GM10266 (cell line): ENCODE measurements around the gene ADAMTSL1.

Source experiments
- DNase-seq: peaks from one replicate; pipeline ENCODE4 v3.0.0; 2012; ENCODE audit errors: extremely low spot score
- TF ChIP-seq, protein P1 (sequence below): IDR thresholded peaks from 2 replicates; pipeline ENCODE4 v1.5.1; 2012; ENCODE audit warnings: mild to moderate bottlenecking, low read depth; ENCODE audit not compliant: control insufficient read depth, insufficient read depth; ENCODE audit errors: missing control alignments

Gene ADAMTSL1

DNA sequence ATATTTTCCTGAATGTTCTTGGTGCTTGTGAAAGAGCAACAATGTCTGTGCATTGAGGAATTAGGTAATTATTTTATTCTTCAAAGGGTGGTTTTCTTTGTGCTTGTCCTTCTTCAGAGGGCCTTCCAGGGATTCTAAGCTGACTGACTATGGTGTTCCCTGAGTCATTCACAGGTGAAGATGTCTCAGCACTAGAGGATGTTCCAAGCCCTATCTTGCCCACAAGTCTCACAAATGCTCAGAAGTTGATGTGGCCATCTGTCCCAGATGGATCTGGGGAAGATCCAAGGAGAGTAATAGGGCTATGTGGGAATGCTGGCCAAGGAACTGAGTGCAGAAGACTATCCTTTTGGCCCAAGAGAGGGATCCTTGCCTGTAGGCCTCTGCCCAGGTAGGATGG is 120.9 kb downstream of the ADAMTSL1 start:
- no peak for DNase-seq
- TF ChIP-seq, protein P1, sequence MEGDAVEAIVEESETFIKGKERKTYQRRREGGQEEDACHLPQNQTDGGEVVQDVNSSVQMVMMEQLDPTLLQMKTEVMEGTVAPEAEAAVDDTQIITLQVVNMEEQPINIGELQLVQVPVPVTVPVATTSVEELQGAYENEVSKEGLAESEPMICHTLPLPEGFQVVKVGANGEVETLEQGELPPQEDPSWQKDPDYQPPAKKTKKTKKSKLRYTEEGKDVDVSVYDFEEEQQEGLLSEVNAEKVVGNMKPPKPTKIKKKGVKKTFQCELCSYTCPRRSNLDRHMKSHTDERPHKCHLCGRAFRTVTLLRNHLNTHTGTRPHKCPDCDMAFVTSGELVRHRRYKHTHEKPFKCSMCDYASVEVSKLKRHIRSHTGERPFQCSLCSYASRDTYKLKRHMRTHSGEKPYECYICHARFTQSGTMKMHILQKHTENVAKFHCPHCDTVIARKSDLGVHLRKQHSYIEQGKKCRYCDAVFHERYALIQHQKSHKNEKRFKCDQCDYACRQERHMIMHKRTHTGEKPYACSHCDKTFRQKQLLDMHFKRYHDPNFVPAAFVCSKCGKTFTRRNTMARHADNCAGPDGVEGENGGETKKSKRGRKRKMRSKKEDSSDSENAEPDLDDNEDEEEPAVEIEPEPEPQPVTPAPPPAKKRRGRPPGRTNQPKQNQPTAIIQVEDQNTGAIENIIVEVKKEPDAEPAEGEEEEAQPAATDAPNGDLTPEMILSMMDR: no peak

DNA sequence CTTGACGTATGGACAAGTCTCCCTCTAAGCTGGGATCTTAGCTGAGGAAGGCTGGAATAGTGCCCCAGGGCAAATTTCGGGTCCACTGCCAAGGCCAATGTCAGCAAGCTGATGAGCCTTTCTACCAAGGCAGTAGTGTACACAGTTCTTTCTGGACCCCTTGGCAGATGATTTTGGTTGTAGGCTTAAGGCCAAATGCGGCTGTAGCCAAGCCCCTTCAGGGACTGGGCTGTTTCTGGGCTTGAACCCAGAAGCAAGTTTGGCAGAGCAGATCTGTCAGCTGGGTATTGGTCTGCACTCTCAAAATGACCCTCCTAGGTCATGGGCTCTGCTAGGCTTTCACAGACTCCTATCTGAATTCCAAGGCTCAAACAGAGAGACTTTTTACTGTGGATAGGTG is 121.6 kb downstream of the ADAMTSL1 start:
- TF ChIP-seq, protein P1: no peak
- no peak for DNase-seq

DNA sequence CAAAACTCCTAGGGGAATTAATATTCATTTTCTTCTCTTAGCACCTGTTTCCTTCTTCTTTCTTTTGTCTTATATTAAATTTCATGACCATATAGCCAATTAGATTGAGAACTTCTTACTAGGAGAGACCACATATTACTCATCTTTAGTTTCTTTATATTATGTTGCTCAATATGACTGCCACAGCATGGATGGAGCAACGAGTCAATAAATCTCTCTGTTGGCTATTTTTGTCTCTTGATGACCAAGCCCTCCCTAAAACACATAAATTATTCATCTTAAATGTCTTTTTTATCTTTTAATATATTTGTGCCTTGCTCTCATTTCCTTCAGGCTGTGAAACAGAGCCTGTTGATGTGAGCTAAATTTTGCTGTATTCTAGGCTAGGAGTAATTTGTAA is 123.0 kb downstream of the ADAMTSL1 start:
- DNase-seq: no peak
- TF ChIP-seq, protein P1: no peak

DNA sequence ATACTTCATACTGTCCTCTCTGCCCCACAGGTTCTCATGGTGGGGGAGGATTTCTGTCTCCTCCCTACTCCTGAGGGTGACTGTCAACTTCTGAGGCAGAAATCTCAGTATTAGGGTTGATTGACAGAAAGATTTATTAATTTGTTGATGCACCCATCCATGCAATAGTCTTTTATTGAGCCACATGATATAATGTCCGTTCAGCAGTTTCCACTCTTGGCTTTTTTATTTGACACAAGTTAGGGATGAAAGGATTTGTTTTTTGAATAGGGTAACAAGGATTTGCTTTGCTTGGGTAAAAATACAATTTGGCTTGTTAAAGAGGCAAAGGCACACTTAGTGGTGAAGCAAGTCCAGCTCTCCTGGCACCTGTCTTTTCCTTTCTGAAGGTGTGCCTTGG is 125.0 kb downstream of the ADAMTSL1 start:
- no peak for DNase-seq

DNA sequence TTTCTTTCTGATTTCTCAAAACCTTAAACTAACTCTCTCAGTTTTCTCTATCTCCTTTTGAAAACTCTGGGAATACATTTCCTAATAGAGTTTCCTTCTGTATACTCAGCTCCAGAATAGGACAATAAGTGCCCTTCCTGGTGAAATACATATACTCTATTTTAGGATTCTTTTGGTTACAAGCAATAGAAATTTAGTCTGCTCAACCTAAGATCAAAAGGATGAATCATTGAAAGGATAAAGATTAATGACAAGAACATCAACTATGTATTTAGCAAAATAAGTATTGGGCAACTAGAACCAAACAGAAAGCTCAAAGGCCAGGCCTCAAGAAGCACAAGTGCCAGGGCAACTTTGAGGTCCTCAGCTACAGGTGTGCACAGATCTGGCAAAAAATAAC is 127.1 kb downstream of the ADAMTSL1 start:
- TF ChIP-seq, protein P1: no peak
- no peak for DNase-seq

More for the DNA sequence above, 125.0 kb downstream of the ADAMTSL1 start:
- TF ChIP-seq, protein P1: no peak

DNA sequence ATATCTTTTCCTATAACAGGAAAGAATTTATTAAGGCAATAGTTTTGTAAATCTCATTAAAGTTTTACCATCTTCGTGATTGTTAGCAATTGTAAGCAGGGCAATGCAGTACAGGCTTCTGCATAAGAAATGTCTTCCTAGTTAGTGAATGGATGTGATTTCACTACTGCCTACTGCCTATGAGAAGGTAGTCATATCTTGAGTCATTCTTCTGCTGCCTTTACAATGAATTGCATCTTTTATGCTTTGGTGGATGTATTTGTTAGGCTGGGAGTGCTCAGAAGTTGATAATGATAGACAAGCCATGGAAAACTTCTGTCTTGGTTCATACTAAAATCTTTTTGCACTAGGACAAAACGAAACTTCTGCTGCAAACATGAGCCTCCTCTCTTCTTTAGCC is 128.0 kb downstream of the ADAMTSL1 start:
- no peak for DNase-seq
- TF ChIP-seq, protein P1: no peak

DNA sequence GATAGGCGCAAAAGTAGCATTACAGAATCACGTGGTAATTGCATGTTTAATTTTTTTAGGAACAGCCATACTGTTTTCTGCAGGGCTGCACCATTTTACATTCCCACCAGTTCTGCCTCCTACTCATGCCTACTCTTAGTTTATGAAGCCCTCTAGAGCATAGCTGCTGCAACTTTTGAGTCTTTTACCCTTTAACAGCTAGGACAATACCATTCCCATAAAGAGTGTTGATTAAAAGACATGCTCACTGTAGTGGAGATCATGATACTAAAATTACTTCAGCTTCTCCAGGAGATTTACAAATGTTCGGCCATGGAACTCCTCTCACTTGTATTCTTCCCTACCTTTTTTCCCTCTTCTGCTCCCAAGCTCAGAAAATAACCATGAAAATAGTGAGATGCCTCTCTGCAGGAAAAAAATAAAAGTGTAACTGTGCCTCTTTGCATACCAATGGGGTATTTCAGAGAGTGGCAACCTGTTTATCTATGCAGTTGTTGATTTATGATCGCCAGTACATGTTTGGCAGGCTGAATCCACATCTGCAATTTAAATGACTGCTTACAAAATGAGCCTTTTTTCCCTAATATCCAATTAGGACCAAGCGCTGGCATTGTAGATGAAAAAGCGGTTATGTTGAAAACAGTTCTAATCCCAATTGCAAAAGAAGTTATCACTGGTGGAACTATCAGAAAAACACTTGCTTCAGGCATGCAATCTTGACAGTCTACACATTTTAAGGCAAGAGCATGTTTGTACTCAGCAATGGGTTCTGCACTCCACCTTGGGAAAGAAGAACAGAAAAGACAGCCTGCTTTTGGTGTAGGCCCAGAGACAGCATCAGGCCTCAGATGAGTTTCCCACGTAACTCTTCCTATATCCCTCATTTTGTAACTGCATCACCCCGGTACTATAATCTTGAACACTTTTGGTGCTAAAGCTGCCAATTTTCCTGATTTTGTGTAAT is 131.1 kb downstream of the ADAMTSL1 start:
- DNase-seq: no peak
- TF ChIP-seq, protein P1: no peak
